ENCODE measurements around the gene SCP2. TPM values are rescaled to one million over a fixed set of nuclear protein-coding genes. Genes with fewer than 3 reads are reported as not detected.

SCP2 gene
- total RNA-seq, 1 donor from 2014 or later, result 95.9 TPM

GRCh38 chr1:53082826-53083455 is 155.9 kb downstream of the SCP2 start:
- no peak for DNase-seq

GRCh38 chr1:53083636-53084588 is 156.8 kb downstream of the SCP2 start:
- no peak for DNase-seq

DNA sequence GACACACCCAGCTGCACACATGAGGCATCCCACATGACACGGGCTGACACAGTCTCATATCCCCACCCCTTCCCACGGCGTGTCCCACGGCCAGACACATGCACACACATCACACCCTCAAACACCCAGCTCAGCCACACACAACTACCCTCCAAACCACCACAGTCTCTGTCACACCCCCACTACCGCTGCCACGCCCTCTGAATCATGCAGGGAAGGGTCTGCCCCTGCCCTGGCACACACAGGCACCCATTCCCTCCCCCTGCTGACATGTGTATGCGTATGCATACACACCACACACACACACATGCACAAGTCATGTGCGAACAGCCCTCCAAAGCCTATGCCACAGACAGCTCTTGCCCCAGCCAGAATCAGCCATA is 157.5 kb downstream of the SCP2 start:
- DNase-seq, result no peak

GRCh38 chr1:53085405-53085804 is 158.3 kb downstream of the SCP2 start:
- no peak for DNase-seq

DNA sequence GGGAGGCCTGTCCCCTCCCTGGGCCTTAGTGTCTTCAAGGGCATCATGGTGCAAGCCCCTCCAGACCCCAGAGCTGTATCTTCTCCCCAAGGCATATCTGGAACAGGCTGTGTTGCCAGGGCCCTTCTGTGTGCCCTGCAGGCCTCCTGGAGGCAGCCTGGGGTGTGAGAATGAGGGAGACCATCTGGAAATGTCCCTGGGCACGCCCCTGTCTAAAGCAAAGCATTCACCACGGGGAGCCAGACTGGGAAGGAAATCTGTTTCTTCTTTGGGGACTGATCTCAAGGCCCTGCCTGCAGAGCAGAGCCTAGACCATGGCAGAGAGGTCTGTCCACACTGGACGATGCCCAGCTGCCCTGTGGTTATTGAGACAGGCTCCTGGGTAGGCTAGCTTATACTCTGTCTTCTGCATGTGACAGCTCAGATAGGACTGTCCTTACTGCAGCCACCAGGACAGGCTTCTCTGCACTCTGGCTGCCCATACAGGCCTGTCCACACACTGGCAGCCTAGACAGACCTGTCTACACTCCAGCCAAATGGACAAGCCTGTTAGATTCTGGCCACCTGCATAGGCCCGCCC is 159.5 kb downstream of the SCP2 start:
- no peak for DNase-seq

- DNase-seq, result no peak
These were observed 160.5 kb downstream of the SCP2 start for GRCh38 chr1:53087332-53088285.

DNA sequence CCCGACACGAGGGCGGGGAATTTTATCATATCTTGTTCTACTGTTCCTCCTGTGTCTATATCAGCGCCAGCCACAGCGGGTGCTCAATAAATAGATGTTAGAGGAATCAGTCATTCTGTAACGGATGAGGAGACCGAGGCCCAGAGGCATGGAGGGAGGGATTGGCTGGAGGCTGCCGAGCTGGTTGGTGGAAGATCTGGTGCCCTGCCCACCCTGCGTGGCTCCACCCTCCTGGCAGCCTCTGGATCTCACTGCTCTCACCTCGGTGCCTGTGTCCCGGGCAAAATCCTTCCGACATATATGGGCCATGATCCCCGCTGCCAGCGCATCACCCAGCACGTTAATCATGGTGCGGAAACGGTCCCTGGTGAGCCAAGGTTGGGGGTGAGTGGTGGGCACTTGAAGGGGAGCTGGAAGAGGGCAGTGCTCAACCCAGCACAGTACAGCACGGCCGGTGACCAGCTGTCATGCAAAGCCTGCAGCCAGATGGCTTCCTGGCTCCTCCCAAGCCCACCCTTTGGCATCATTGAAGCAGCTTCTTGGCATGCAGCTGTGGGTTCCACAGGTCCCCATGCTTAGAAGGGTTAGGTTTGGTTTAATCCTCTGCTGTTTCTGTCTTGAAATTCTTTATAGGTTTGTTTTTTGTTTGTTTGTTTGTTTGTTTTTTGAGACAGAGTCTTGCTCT is 161.7 kb downstream of the SCP2 start:
- DNase-seq, result no peak

- no peak for DNase-seq
These were observed 162.6 kb downstream of the SCP2 start for GRCh38 chr1:53089478-53090226.

GRCh38 chr1:53090227-53091147 is 163.4 kb downstream of the SCP2 start:
- no peak for DNase-seq

- DNase-seq, result no peak
These were observed 165.0 kb downstream of the SCP2 start for GRCh38 chr1:53091841-53092645.

DNA sequence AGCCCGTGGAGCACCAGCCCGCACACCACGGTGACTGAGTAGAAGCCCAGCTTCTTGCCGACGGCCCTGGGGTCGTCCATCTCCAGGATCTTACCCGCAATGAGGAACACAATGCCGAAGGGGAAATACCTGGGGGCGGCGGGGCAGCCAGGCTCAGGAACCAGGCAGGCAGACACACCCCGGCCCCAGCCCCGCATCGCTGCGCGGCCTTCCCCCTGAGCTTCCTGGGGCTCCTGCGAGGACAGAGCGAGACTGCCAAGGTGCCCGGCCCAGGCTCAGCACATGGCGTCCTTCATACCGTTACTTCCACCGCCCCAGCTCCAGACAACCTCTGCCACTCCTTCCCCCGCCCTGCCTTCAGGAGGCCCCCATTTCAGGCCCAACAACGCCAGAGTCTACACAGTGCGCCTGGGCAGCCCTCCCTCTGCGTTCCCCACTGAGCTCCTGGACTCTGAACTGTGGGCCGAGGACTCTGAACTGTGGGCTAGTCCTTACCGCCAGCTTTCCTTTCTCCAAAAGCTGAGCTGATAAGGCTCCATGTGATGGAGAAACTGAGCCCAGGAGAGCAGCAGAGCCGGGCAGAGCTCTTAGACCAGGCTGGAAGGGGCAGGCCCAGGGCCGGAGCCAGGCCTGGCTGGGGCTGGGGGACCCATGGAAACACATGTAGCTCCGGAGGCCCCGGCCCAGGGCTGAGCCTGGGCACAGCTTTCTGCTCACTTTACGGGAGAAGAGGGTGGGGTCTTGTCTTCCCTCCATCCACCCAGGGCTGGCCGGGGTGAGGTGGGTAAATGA is 165.8 kb downstream of the SCP2 start:
- DNase-seq, result no peak

DNA sequence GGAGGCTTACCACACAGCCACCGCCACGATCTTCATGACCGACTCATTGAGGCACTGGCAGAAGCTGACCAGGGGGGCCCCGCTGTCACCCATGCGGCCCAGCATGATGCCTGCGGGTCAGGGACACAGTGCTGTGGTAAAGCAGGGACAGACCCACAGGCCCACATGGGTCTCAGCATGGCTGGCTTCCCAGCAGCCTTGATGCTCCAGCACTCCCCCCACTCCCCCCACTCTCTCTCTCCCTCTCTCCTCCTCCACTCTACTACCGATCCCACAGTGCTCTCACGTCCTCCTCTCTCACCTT is 166.3 kb downstream of the SCP2 start:
- DNase-seq, result no peak

DNA sequence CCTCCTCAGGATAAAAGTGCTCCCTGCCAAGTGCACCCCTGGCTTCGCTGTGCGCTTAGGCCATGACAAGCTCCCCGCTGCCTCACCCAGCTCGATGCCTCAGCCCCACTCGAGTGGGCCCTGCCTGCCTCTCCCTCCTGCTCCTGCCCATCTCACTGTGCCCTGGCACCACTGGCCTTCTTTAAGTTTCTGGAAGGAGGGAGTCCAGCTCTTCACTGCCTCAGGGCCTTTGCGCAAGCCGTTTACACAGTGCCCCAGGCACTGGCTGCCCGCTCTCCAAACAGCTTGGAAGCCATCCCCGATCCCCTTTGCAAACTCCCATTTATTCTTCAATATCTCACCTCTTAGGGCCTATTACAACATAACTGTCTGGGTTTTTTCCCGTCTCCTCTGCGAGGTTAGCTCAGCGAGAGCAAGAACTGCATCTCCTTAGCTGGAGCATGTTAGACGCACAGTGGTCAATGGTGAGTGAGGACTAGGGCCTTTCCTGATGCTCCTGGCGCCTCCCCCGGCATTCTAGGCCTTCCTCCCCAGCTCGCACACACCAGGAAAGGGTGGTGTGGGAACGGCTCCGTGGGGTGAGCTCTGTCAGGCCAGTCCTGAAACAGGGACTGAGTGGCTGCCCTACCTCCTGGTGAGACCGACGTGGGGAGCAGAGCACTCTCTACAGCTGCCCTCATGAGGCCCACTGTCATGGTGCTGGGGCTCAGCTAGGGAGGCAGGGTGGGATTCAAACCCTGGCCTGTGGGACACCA is 166.9 kb downstream of the SCP2 start:
- no peak for DNase-seq

- no peak for DNase-seq
These were observed 167.4 kb downstream of the SCP2 start for GRCh38 chr1:53094533-53094919.

Measured in skin of body (tissue), 2 donors.